Adrenal gland (tissue), 12 donors: ENCODE data around the gene ADARB2. TPM values are rescaled to one million over a fixed set of nuclear protein-coding genes. Genes with fewer than 3 reads are reported as not detected.

Experiments used
- DNase-seq, 7 donors: peaks; one replicate each; pipeline ENCODE4 v3.0.0-alpha.2; 2019 to 2020
- H3K27ac ChIP-seq, 5 donors: fragments of 200-600 bp; sonication (generic) in 4 of 5; 1 replicate in 3 of 5; 2 replicates in 2 of 5; pipeline versions ENCODE4 v1.5.1 to v1.8.0; 2016 to 2020; ENCODE audit warnings: mild to moderate bottlenecking in 1 of 5
- H3K27me3 ChIP-seq: fragments of 200-600 bp; 2 replicates; pipeline ENCODE4 v1.8.0; 2021
- H3K36me3 ChIP-seq, 2 donors: fragments of 200-600 bp; replicated peaks in 1 of 2; 1 replicate in 1 of 2; 2 replicates in 1 of 2; pipeline versions ENCODE4 v1.5.1 to v1.8.0; 2018 to 2022
- H3K4me1 ChIP-seq, 2 donors: fragments of 200-600 bp; replicated peaks in 1 of 2; 1 replicate in 1 of 2; 2 replicates in 1 of 2; pipeline versions ENCODE4 v1.5.1 to v1.8.0; 2018 to 2021
- H3K4me3 ChIP-seq, 4 donors: fragments of 200-600 bp; sonication (generic) in 3 of 4; one replicate each; pipeline ENCODE4 v1.5.1; 2016 to 2018
- H3K9me3 ChIP-seq, 3 donors: fragments of 200-600 bp; sonication (generic) in 1 of 3; replicated peaks in 1 of 3; 1 replicate in 2 of 3; 2 replicates in 1 of 3; pipeline versions ENCODE4 v1.5.1 to v1.8.0; 2016 to 2021
- POLR2A ChIP-seq, 2 donors: fragments of 450-650 bp; IDR thresholded peaks; one replicate each; pipeline ENCODE4 v1.6.1; 2017; ENCODE audit warnings: antibody characterized with exemption in 2 of 2, mild to moderate bottlenecking in 2 of 2, moderate library complexity in 1 of 2
- WGBS, 4 donors: extraction: QIAGEN DNeasy Blood & Tissue Kit in 2 of 4; methylation state at CpG; one replicate each; pipeline versions ENCODE4 v1.1.5 to v1.1.7; 2013 to 2017; 5-methylcytosine and 5-hydroxymethylcytosine counted together
- intact Hi-C, 2 donors: fragments of 100-400 bp; cut with DNase I; formaldehyde crosslinking; loops; one replicate each; pipeline versions ENCODE4 v1.14.1 to v1.15.0; 2022 to 2023
- polyA plus RNA-seq, 3 donors: library from polyadenylated mRNA; stranded (reverse); fragments of 200-250 nt in 2 of 3; fragments of 350-450 nt in 1 of 3; fragmentation: Illumina TruSeq in 1 of 3; extraction: RNeasy Lipid Tissue Mini Kit (QIAGEN cat#74804) in 1 of 3; gene quantifications; one replicate each; pipeline ENCODE4 v1.2.3, GENCODE V29; 2013 to 2014
- total RNA-seq, 9 donors: library from RNA; depleted of rRNA in 4 of 9; stranded (reverse); fragments of >200 nt in 4 of 9; fragments of 120-200 nt in 1 of 9; fragmentation: NEBNext Ultra II Directional in 1 of 9; extraction: Animal tissue kit (Norgen Biotek cat#: 25700) in 1 of 9; gene quantifications; one replicate each; pipeline versions ENCODE4 v1.1.0 to v1.2.4, GENCODE V29; 2013 to 2023
- TF ChIP-seq, protein P1 (sequence below), 6 experiments: fragments of 450-650 bp in 4 of 6; fragments of 200-600 bp in 2 of 6; sonication (generic) in 1 of 6; IDR thresholded peaks; 1 replicate in 5 of 6; 2 replicates in 1 of 6; pipeline versions ENCODE4 v1.5.1 to v1.8.0; 2016 to 2021; ENCODE audit warnings: antibody characterized with exemption in 6 of 6, mild to moderate bottlenecking in 2 of 6, moderate library complexity in 1 of 6
- donor health status: healthy with polysubstance abuse.
- donor health status: Bipolar disorder and iron deficiency.
- donor health status: DM: yes; HTN: yes; CAD: no.
- donor health status: DM: no; HTN: no; CAD: no.
- donor health status: DM: no; HTN: no; CAD: no.
- donor health status: DM: yes; HTN: yes; CAD: no.

The ADARB2 gene
- total and polyA plus RNA-seq, 12 donors, result 0.14 to 3.1 (median 0.91) TPM

DNA sequence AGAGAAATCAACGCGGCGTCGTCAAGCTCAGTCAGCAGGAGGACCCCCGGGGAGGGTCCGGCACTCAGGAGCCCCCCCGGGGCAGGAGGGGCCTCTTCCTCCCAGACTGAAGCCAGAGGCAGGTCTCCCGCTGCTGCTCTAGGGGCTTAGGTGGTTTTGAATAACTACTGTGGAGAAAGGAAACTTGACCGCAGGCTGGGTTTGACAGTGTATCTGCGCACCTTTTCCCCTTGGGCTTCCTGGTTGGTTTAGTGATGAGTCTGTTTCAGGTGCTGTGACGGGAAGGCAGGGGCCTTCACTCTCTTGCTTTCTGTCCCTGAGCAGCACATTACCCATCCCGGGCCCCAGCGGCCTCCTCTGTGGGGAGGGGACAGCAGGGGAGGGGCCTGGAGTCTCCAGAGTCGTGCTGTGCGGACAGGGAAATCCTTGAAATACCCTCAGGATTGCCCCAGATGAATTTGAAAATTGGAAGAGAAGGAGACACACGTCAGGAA lies 262.2 kb downstream of the ADARB2 start:
- TF ChIP-seq, protein P1, sequence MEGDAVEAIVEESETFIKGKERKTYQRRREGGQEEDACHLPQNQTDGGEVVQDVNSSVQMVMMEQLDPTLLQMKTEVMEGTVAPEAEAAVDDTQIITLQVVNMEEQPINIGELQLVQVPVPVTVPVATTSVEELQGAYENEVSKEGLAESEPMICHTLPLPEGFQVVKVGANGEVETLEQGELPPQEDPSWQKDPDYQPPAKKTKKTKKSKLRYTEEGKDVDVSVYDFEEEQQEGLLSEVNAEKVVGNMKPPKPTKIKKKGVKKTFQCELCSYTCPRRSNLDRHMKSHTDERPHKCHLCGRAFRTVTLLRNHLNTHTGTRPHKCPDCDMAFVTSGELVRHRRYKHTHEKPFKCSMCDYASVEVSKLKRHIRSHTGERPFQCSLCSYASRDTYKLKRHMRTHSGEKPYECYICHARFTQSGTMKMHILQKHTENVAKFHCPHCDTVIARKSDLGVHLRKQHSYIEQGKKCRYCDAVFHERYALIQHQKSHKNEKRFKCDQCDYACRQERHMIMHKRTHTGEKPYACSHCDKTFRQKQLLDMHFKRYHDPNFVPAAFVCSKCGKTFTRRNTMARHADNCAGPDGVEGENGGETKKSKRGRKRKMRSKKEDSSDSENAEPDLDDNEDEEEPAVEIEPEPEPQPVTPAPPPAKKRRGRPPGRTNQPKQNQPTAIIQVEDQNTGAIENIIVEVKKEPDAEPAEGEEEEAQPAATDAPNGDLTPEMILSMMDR (IDR thresholded peaks at IDR 0.05), result no peak
- TF ChIP-seq POLR2A (IDR thresholded peaks at IDR 0.05), result no peak
- no peaks in the 10 kb centered on the region for H3K36me3 ChIP-seq
- no peak overlapping the region for H3K27ac ChIP-seq
- no peak for DNase-seq
- no peak overlapping the region for H3K4me3 ChIP-seq
- no peaks in the 10 kb centered on the region for H3K9me3 ChIP-seq
- H3K4me1 ChIP-seq, result no peaks in the 10 kb centered on the region
- intact Hi-C loops, result loop anchor here in 1 of 2 donors (10.0 kb wide), 1 partner anchor 1200 kb away; no protein-coding TSS in a partner anchor
- no peaks in the 10 kb centered on the region for H3K27me3 ChIP-seq
- 27 to 37% (median 29%) methylated on average over 13 to 16 of the region's 16 CpGs for WGBS, 4 donors

DNA sequence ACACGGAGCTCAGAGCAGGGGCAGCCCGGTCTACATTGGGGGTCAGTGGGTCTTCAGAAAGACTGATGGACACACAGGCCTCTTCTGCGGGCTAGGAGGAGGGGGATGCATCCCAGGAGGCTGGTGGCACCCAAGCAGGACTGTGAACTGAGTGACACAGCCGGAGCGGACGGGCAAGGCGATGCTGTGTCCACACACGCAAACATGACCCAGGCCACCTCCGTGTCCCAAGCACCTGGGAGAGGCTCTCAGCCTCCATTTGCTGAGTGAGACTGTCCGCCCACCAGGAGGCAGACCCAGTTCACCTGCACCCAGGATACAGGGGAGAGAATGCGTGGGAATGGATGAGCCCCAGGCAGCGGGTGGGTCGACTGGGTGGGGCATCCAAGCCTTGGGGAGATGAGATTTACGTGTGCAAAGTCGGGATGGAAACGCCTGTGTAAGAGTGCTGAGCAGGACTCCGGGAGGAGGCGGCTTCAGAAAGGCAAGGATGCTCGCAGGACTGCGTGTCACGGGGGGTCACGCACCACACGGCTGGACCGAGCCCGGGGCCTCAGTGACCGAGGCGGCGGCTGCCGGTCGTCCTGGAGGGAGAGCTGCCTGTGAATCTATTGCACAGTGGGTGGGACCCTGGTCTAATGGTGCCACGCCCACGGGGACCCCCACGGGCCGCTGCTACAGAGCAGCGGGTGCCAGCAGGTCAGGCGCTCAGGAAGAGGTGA lies 262.8 kb downstream of the ADARB2 start:
- Histone ChIP-seq H3K27me3 (no peaks in the 10 kb centered on the region), H3K4me3 (no peak overlapping the region), H3K4me1 (no peaks in the 10 kb centered on the region), H3K36me3 (no peaks in the 10 kb centered on the region), H3K27ac (no peak overlapping the region), H3K9me3 (no peaks in the 10 kb centered on the region)
- no peak for DNase-seq
- no peak for TF ChIP-seq POLR2A (IDR thresholded peaks at IDR 0.05)
- TF ChIP-seq, protein P1 (IDR thresholded peaks at IDR 0.05), result no peak
- intact Hi-C loops, result loop anchor here in 1 of 2 donors (10.0 kb wide), 1 partner anchor 1200 kb away; no protein-coding TSS in a partner anchor
- WGBS, 4 donors, result 61 to 70% (median 64%) methylated on average over 19 to 36 of the region's 36 CpGs

DNA sequence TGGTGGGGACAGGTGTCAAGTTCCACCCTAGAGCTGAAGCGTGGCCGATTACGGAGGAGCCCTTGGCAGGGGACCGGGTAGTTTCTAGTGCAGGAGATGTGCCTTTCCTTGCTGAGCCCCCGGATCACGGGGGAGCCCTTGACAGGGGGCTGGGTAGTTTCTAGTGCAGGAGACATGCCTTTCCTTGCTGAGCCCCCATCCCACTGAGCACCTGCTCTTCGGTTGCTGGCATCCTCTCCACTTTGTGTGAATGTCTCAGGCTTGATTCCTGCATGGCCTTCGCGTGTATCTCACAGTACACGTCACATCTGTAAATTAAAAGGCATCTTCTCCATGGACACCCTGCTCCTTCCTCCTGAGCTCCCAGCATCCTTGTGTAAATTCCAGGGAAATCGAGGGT lies 263.5 kb downstream of the ADARB2 start:
- H3K4me1 ChIP-seq, result no peaks in the 10 kb centered on the region
- no peaks in the 10 kb centered on the region for H3K9me3 ChIP-seq
- TF ChIP-seq, protein P1 (IDR thresholded peaks at IDR 0.05), result no peak
- no peak for TF ChIP-seq POLR2A (IDR thresholded peaks at IDR 0.05)
- intact Hi-C loops, result loop anchor here in 1 of 2 donors (10.0 kb wide), 1 partner anchor 1201 kb away; no protein-coding TSS in a partner anchor
- DNase-seq, result no peak
- WGBS, 4 donors, result 68 to 74% (median 72%) methylated on average over 10 to 11 of the region's 11 CpGs
- H3K36me3 ChIP-seq, result no peaks in the 10 kb centered on the region
- H3K4me3 ChIP-seq, result no peak overlapping the region
- H3K27me3 ChIP-seq, result no peaks in the 10 kb centered on the region
- H3K27ac ChIP-seq, result no peak overlapping the region

DNA sequence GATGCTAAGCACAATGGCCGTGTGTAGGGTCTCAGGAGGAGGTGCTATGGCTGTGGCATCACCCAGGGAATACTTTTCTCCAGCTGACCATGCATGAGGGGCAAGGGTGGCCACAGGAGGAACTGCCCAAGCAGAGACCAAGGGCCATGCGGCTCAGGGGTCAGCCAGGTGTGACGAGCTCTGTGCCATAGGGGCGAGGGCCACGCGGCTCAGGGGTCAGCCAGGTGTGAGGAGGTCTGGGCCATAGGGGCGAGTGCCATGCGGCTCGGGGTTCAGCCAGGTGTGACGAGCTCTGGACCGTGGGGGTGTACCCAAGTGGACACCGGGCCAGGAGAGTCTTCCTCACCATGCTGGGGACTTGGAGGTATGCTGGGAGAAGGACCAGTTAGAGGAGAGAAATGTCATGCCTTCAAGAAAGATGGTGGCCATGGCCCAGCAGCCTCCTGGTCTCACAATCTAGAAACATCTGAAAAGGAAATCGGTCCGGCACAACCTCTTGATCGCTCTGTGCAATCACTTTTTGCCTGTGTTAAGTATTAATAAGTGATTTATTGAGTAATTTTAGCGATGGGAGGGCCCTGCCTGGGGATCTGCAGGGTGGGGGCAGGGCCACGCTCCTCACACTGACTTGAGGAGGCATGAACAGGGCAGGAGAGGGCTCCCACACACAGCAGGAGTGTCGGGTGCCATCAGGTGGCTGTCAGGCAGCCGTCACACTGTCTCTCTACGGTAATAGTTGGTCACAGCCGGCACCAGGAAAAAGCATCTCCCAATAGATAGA lies 265.0 kb downstream of the ADARB2 start:
- no peaks in the 10 kb centered on the region for H3K36me3 ChIP-seq
- no peaks in the 10 kb centered on the region for H3K27me3 ChIP-seq
- 81 to 84% (median 83%) methylated on average over 17 to 21 of the region's 21 CpGs for WGBS, 4 donors
- intact Hi-C loops, result loop anchor here in 1 of 2 donors (10.0 kb wide), 1 partner anchor 1202 kb away; no protein-coding TSS in a partner anchor
- H3K27ac ChIP-seq, result no peak overlapping the region
- H3K4me1 ChIP-seq, result no peaks in the 10 kb centered on the region
- DNase-seq, result no peak
- TF ChIP-seq POLR2A (IDR thresholded peaks at IDR 0.05), result no peak
- TF ChIP-seq, protein P1 (IDR thresholded peaks at IDR 0.05), result no peak
- H3K9me3 ChIP-seq, result no peaks in the 10 kb centered on the region
- no peak overlapping the region for H3K4me3 ChIP-seq
